Neuronal stem cell (in vitro differentiated cells): ENCODE data around the gene NT5DC4.

ENCODE experiments used
- DNase-seq: peaks from one replicate; pipeline ENCODE4 v3.0.0-alpha.2; 2013; ENCODE audit warnings: low spot score
- H2AFZ ChIP-seq: one replicate; pipeline ENCODE4 v1.6.1; 2013; ENCODE audit warnings: mild to moderate bottlenecking, low read length, inconsistent platforms
- H2AK5ac ChIP-seq: 2 replicates; pipeline ENCODE4 v1.6.1; 2013; ENCODE audit warnings: low read depth, mild to moderate bottlenecking, inconsistent platforms, low read length, moderate library complexity, mixed read lengths
- H2BK120ac ChIP-seq: 2 replicates; pipeline ENCODE4 v1.6.1; 2013; ENCODE audit warnings: low read depth, mild to moderate bottlenecking, inconsistent platforms, low read length, moderate library complexity, mixed read lengths
- H2BK12ac ChIP-seq: one replicate; pipeline ENCODE4 v1.6.1; 2013; ENCODE audit warnings: low read length, inconsistent platforms
- H2BK15ac ChIP-seq: 2 replicates; pipeline ENCODE4 v1.6.1; 2013; ENCODE audit warnings: mild to moderate bottlenecking, low read length, inconsistent platforms, mixed read lengths
- H2BK5ac ChIP-seq: one replicate; pipeline ENCODE4 v1.6.1; 2013; ENCODE audit warnings: inconsistent platforms, mild to moderate bottlenecking, low read length, moderate library complexity
- H3K14ac ChIP-seq: one replicate; pipeline ENCODE4 v1.6.1; 2013; ENCODE audit warnings: low read length, inconsistent platforms
- H3K18ac ChIP-seq: 2 replicates; pipeline ENCODE4 v1.6.1; 2013; ENCODE audit warnings: low read length, inconsistent platforms
- H3K23ac ChIP-seq: 2 replicates; pipeline ENCODE4 v1.6.1; 2013; ENCODE audit warnings: low read depth, mild to moderate bottlenecking, mixed read lengths, low read length, inconsistent platforms; ENCODE audit not compliant: poor library complexity
- H3K27ac ChIP-seq: replicated peaks from 3 replicates; pipeline ENCODE4 v1.5.1; 2013; ENCODE audit warnings: low read length, inconsistent platforms
- H3K27me3 ChIP-seq, 3 experiments: 2 replicates each; pipeline ENCODE4 v1.6.1; 2013; ENCODE audit warnings: low read length in 3 of 3, mild to moderate bottlenecking in 2 of 3, inconsistent platforms in 1 of 3, low read depth in 1 of 3, mixed read lengths in 1 of 3, moderate library complexity in 1 of 3; ENCODE audit not compliant: control insufficient read depth in 3 of 3, insufficient read depth in 3 of 3
- H3K36me3 ChIP-seq, 2 donors: replicated peaks in 1 of 2; 2 replicates each; pipeline ENCODE4 v1.6.1; 2013; ENCODE audit warnings: low read length in 2 of 2; ENCODE audit not compliant: control insufficient read depth in 2 of 2, insufficient read depth in 2 of 2
- H3K4ac ChIP-seq: 2 replicates; pipeline ENCODE4 v1.6.1; 2013; ENCODE audit warnings: inconsistent platforms, mild to moderate bottlenecking, low read length, moderate library complexity
- H3K4me1 ChIP-seq, 2 donors: 1 replicate in 1 of 2; 2 replicates in 1 of 2; pipeline ENCODE4 v1.6.1; 2013; ENCODE audit warnings: low read length in 2 of 2, low read depth in 1 of 2; ENCODE audit not compliant: control insufficient read depth in 2 of 2, insufficient read depth in 1 of 2
- H3K4me2 ChIP-seq: one replicate; pipeline ENCODE4 v1.6.1; 2013; ENCODE audit warnings: mild to moderate bottlenecking, low read length, inconsistent platforms; ENCODE audit not compliant: insufficient read depth, poor library complexity, severe bottlenecking
- H3K4me3 ChIP-seq, 2 donors: 2 replicates each; pipeline ENCODE4 v1.5.1; 2013; ENCODE audit warnings: low read length in 2 of 2, mild to moderate bottlenecking in 2 of 2, inconsistent platforms in 1 of 2, moderate library complexity in 1 of 2
- H3K79me1 ChIP-seq: one replicate; pipeline ENCODE4 v1.6.1; 2013; ENCODE audit warnings: low read depth, mild to moderate bottlenecking, inconsistent platforms, low read length, moderate library complexity
- H3K9ac ChIP-seq: one replicate; pipeline ENCODE4 v1.6.1; 2013; ENCODE audit warnings: mild to moderate bottlenecking, low read depth, low read length, inconsistent platforms; ENCODE audit not compliant: poor library complexity
- H3K9me3 ChIP-seq, 2 donors: replicated peaks in 1 of 2; 2 replicates each; pipeline versions ENCODE3 to v1.6.1; 2013; ENCODE audit warnings: low read length in 2 of 2, mild to moderate bottlenecking in 2 of 2, inconsistent platforms in 1 of 2, low read depth in 1 of 2, mixed read lengths in 1 of 2, moderate library complexity in 1 of 2; ENCODE audit not compliant: control insufficient read depth in 2 of 2, insufficient read depth in 1 of 2
- H4K8ac ChIP-seq: one replicate; pipeline ENCODE4 v1.6.1; 2013; ENCODE audit warnings: low read depth, mild to moderate bottlenecking, inconsistent platforms, low read length, moderate library complexity
- H4K91ac ChIP-seq: one replicate; pipeline ENCODE4 v1.6.1; 2013; ENCODE audit warnings: low read length, low read depth, mild to moderate bottlenecking, inconsistent platforms; ENCODE audit not compliant: poor library complexity
- WGBS, 2 donors: extraction: QIAGEN DNeasy Blood & Tissue Kit; methylation state at CpG; one replicate each; pipeline ENCODE4 v1.1.7; 2013; ENCODE audit warnings: missing lambda C conversion rate in 2 of 2, mixed read lengths in 1 of 2; ENCODE audit not compliant: insufficient read length in 2 of 2, insufficient replicate concordance in 1 of 2; ENCODE audit errors: extremely low coverage in 2 of 2; 5-methylcytosine and 5-hydroxymethylcytosine counted together

Gene NT5DC4

GRCh38 chr2:112684415-112684775, 36.4 kb upstream of the NT5DC4 start:
- Histone ChIP-seq H2BK12ac (no peak overlapping the region), H4K91ac (no peak overlapping the region), H3K9ac (no peak overlapping the region), H3K27ac (no peak overlapping the region), H3K4ac (no peak overlapping the region), H3K18ac (no peak overlapping the region), H2BK5ac (no peak overlapping the region), H2AFZ (no peak overlapping the region), H3K4me1 (no peaks in the 10 kb centered on the region), H3K14ac (no peak overlapping the region), H2AK5ac (no peak overlapping the region), H3K27me3 (peaks cover 0 to 2% (median 0%) of the 10 kb centered on the region in 3 experiments), H2BK120ac (no peak overlapping the region), H3K4me3 (no peak overlapping the region), H2BK15ac (no peak overlapping the region), H4K8ac (no peak overlapping the region), H3K36me3 (no peaks in the 10 kb centered on the region), H3K79me1 (no peaks in the 10 kb centered on the region), H3K23ac (no peak overlapping the region), H3K4me2 (no peak overlapping the region), H3K9me3 (no peaks in the 10 kb centered on the region)
- WGBS, 2 donors: no CpG with 5 or more reads among the region's 3 CpGs
- no peak for DNase-seq

DNA sequence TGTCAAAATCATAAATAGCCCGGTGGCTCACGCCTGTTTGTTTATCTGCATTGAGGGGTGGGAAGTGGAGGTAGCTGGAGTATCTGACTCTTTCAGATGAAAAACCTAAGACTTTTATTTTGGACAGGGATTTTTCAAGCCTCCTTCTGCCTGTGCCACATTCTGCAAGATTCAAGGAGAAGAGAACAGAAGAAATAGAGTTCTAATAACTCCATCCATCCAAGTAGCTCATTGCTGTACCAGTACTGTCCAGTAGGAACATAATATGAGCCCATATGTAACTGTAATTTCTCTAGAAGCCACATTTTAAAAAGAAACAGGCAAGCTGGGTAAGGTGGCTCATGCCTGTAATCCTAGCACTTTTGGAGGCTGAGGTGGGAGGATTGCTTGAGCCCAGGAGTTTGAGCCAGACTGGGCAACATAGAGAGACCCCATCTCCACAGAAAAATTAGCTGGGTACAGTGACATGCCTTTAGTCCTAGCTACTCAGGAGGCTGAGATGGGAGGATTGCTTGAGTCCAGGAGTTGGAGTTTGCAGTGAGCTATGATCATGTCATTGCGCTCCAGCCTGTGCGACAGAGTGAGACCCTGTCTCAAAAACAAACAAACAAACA, 35.4 kb upstream of the NT5DC4 start:
- Histone ChIP-seq H2AFZ (no peak overlapping the region), H4K91ac (no peak overlapping the region), H3K4ac (no peak overlapping the region), H4K8ac (no peak overlapping the region), H3K4me3 (no peak overlapping the region), H3K4me1 (no peaks in the 10 kb centered on the region), H2BK5ac (no peak overlapping the region), H3K27me3 (peaks cover 0 to 2% (median 0%) of the 10 kb centered on the region in 3 experiments), H3K27ac (no peak overlapping the region), H2BK15ac (no peak overlapping the region), H2AK5ac (no peak overlapping the region), H2BK120ac (no peak overlapping the region), H3K9ac (no peak overlapping the region), H3K14ac (no peak overlapping the region), H3K4me2 (no peak overlapping the region), H3K9me3 (no peaks in the 10 kb centered on the region), H2BK12ac (no peak overlapping the region), H3K18ac (no peak overlapping the region), H3K79me1 (no peaks in the 10 kb centered on the region), H3K36me3 (no peaks in the 10 kb centered on the region), H3K23ac (no peak overlapping the region)
- DNase-seq: no peak
- WGBS, 2 donors: no CpG with 5 or more reads among the region's 4 CpGs

DNA sequence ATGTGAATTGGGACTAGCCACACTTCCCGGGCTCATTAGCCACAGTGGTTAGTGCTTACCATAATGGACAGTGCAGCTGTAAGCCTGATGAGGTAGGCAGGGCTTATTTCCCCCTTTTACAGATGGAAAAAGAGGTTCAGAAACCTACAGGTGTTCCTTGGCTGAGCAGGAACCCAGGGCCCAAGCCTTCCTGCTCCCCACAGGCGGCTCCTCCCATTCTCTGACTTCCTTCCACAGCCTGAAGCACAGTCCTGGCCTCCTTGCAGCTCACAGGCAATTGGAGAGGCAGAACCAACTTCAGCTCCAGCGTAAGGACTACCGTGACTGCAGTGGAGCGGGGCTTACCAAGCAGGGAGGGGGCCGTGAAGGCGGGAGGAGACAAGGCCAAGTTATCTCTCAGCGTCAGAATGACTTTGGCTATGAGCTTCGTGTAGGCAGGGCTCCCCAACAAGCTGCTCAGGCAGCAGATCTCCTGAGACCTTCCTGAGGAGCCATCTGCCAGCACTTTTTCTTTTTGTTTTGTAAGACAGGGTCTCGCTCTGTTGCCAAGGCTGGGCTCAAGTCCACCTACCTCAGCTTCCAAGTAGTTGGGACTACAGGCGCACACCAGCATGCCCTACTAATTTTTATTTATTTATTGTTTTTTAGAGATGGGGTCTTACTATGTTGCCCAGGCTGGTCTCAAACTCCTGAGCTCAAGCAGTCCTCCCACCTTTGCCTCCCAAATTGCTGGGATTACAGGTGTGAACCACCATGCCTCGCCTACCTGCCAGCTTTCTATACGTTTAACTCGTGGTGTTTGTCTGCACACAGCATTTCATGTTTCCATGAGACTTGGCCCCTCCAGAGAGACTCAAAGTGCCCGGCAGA, 34.2 kb upstream of the NT5DC4 start:
- DNase-seq: no peak
- Histone ChIP-seq H2BK15ac (peak overlapping the region; percentile 18), H4K8ac (no peak overlapping the region), H3K27ac (no peak overlapping the region), H3K4ac (no peak overlapping the region), H2AFZ (peak overlapping the region; percentile 47), H3K4me1 (no peaks in the 10 kb centered on the region), H4K91ac (peak overlapping the region; percentile 35), H3K4me3 (no peak overlapping the region), H3K36me3 (no peaks in the 10 kb centered on the region), H3K14ac (no peak overlapping the region), H3K9me3 (no peaks in the 10 kb centered on the region), H3K9ac (no peak overlapping the region), H2BK5ac (no peak overlapping the region), H3K23ac (peak overlapping the region; percentile 83), H2BK12ac (no peak overlapping the region), H3K79me1 (no peaks in the 10 kb centered on the region), H3K18ac (peak overlapping the region; percentile 89), H2AK5ac (peak overlapping the region; percentile 13), H3K4me2 (no peak overlapping the region), H3K27me3 (peaks cover 0 to 2% (median 0%) of the 10 kb centered on the region in 3 experiments), H2BK120ac (no peak overlapping the region)
- no CpG with 5 or more reads among the region's 15 CpGs for WGBS, 2 donors

- no peak overlapping the region for H2BK15ac ChIP-seq
- H2AK5ac ChIP-seq: no peak overlapping the region
- no peak overlapping the region for H3K23ac ChIP-seq
- H2BK12ac ChIP-seq: no peak overlapping the region
- peaks cover 0 to 2% (median 0%) of the 10 kb centered on the region in 3 experiments for H3K27me3 ChIP-seq
- no peak for DNase-seq
- no peaks in the 10 kb centered on the region for H3K9me3 ChIP-seq
- no peaks in the 10 kb centered on the region for H3K79me1 ChIP-seq
- no peak overlapping the region for H2BK5ac ChIP-seq
- H3K27ac ChIP-seq: no peak overlapping the region
- no peak overlapping the region for H3K4ac ChIP-seq
- no peak overlapping the region for H2AFZ ChIP-seq
- WGBS, 2 donors: no CpG with 5 or more reads among the region's 6 CpGs
- H3K36me3 ChIP-seq: no peaks in the 10 kb centered on the region
- no peak overlapping the region for H3K4me3 ChIP-seq
- no peak overlapping the region for H3K4me2 ChIP-seq
- H4K91ac ChIP-seq: no peak overlapping the region
- H4K8ac ChIP-seq: no peak overlapping the region
- H3K14ac ChIP-seq: no peak overlapping the region
- H3K4me1 ChIP-seq: peaks cover 1 to 4% of the 10 kb centered on the region in 2 donors
- no peak overlapping the region for H3K18ac ChIP-seq
- H2BK120ac ChIP-seq: no peak overlapping the region
- H3K9ac ChIP-seq: no peak overlapping the region
Observed at GRCh38 chr2:112687522-112687921, 33.3 kb upstream of the NT5DC4 start.
